Activated CD8-positive, alpha-beta T cell treated with anti-CD3 and anti-CD28 coated beads for 36 hours (primary cell): Measurements from ENCODE around the gene CDH18. TPM values are rescaled to one million over a fixed set of nuclear protein-coding genes. Genes with fewer than 3 reads are reported as not detected.

Source experiments
- ATAC-seq: fragments of 200-7000 bp; cut with Tn5 transposase; one replicate; pipeline ENCODE4 v1.10.0; 2021; ENCODE audit warnings: mild to moderate bottlenecking, moderate library complexity
- CTCF ChIA-PET: fragments of 350-600 bp; sonication (Branson Sonifier 250); formaldehyde crosslinking; loops from one replicate; lab custom pipeline; 2021; ENCODE audit warnings: antibody characterized with exemption; lab: Charles Lee
- POLR2A ChIA-PET: fragments of 350-600 bp; sonication (Branson Sonifier 250); formaldehyde crosslinking; loops from one replicate; lab custom pipeline; 2021; ENCODE audit warnings: antibody characterized with exemption; lab: Charles Lee
- DNase-seq: peaks from one replicate; pipeline ENCODE4 v3.0.0-alpha.2; 2020
- H3K27ac Mint-ChIP-seq: one replicate; pipeline ENCODE4 v1.8.0; 2021; ENCODE audit warnings: mild to moderate bottlenecking, mixed read lengths
- H3K27me3 Mint-ChIP-seq: one replicate; pipeline ENCODE4 v1.8.0; 2021; ENCODE audit warnings: mixed read lengths
- H3K36me3 Mint-ChIP-seq: one replicate; pipeline ENCODE4 v1.8.0; 2021; ENCODE audit warnings: low read depth, mixed read lengths
- H3K4me1 Mint-ChIP-seq: one replicate; pipeline ENCODE4 v1.8.0; 2021; ENCODE audit warnings: low read depth, mixed read lengths
- H3K4me3 Mint-ChIP-seq: one replicate; pipeline ENCODE4 v1.8.0; 2021; ENCODE audit warnings: mild to moderate bottlenecking, moderate library complexity, mixed read lengths
- H3K9me3 Mint-ChIP-seq: one replicate; pipeline ENCODE4 v1.8.0; 2021; ENCODE audit warnings: mixed read lengths
- CTCF ChIP-seq: fragments of 200-600 bp; IDR thresholded peaks from one replicate; pipeline ENCODE4 v1.8.0; 2022; ENCODE audit warnings: antibody characterized with exemption, mild to moderate bottlenecking
- intact Hi-C: fragments of 100-400 bp; cut with micrococcal nuclease; formaldehyde crosslinking; loops from one replicate; pipeline ENCODE4 v1.10.0; 2022
- total RNA-seq, 2 experiments: library from RNA; stranded (reverse); gene quantifications; one replicate each; pipeline ENCODE4 v1.2.3, GENCODE V29; 2021

Gene CDH18
- total RNA-seq, 2 experiments from 2014 or later: not detected

- Mint-ChIP-seq H3K36me3 (no peaks in the 10 kb centered on the region), H3K27ac (no peak overlapping the region), H3K4me3 (no peak overlapping the region), H3K9me3 (peaks cover 15% of the 10 kb centered on the region), H3K27me3 (no peaks in the 10 kb centered on the region), H3K4me1 (no peaks in the 10 kb centered on the region)
- no peak for TF ChIP-seq CTCF
- POLR2A ChIA-PET: no interaction called here
- CTCF ChIA-PET: no interaction called here
- intact Hi-C loops: no loop called here
- ATAC-seq (no peak), DNase-seq (no peak)
Measured at GRCh38 chr5:19771174-19771835, 216.7 kb downstream of the CDH18 start.

DNA sequence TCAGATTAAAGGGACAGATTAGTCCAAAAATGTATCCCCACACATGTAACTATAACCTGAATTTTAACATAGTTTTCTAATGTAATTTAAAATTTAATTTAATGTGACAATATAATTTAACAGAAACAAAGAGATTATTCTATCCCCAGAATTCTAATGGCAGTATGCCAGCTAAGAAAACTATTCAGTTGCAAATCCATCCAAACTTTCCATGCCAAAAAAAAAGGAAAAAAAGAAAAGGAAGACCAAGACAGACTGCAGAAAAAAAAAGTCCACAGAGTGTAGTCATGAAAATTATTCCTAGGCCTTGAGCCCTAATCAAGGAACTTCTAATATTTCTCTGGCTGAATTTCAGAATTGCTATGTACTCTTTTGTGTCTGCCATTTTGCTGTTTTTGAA is 217.6 kb downstream of the CDH18 start:
- DNase-seq (no peak), ATAC-seq (no peak)
- ChIA-PET POLR2A (no interaction called here), CTCF (no interaction called here)
- no peaks in the 10 kb centered on the region for H3K36me3 Mint-ChIP-seq
- no peak for TF ChIP-seq CTCF
- H3K4me1 Mint-ChIP-seq: no peaks in the 10 kb centered on the region
- peaks cover 13% of the 10 kb centered on the region for H3K9me3 Mint-ChIP-seq
- H3K27ac Mint-ChIP-seq: no peak overlapping the region
- no peak overlapping the region for H3K4me3 Mint-ChIP-seq
- intact Hi-C loops: no loop called here
- no peaks in the 10 kb centered on the region for H3K27me3 Mint-ChIP-seq

DNA sequence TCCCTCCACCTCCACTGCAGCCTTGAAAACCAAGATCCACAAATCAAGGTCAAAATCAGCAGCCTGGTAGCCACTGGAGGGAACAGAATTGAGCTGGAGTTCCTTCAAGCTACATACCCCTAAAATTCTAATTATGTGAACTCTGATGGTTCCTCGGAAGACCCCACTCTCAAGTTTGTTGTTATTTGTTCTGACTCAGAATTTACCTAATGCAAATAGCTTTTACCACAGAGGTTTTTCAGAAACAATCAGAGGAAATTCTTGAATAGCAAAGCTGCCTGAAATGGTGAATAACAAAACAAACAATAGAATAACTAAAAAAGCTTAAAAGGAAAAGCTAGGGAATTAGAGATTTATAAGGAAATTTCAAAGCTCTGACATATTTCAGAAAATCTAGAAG is 220.0 kb downstream of the CDH18 start:
- Mint-ChIP-seq H3K4me1 (no peaks in the 10 kb centered on the region), H3K4me3 (no peak overlapping the region), H3K36me3 (no peaks in the 10 kb centered on the region), H3K27me3 (no peaks in the 10 kb centered on the region), H3K27ac (no peak overlapping the region), H3K9me3 (peaks cover 18% of the 10 kb centered on the region)
- no peak for ATAC-seq
- CTCF ChIA-PET: no interaction called here
- no peak for TF ChIP-seq CTCF
- intact Hi-C loops: no loop called here
- no peak for DNase-seq
- POLR2A ChIA-PET: no interaction called here

DNA sequence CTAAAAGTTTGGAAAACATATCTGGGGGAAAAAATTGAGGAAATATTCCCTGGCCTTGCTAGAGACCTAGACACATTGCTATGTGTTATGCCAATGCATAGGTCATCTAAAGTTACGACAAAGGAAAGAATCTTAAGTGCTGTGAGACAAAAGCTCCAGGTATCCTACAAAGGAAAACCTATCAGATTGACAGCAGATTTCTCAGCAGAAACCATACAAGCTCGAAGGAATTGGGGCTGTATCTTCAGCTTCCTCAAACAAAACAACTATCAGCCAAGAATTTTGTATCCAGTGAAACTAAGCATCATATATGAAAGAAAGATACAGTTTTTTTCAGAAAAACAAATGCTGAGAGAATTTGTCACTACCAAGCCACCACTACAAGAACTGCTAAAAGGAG is 234.4 kb downstream of the CDH18 start:
- no peak for TF ChIP-seq CTCF
- CTCF ChIA-PET: no interaction called here
- H3K27me3 Mint-ChIP-seq: no peaks in the 10 kb centered on the region
- POLR2A ChIA-PET: no interaction called here
- ATAC-seq: no peak
- no peak overlapping the region for H3K27ac Mint-ChIP-seq
- H3K9me3 Mint-ChIP-seq: peaks cover 15% of the 10 kb centered on the region
- no peaks in the 10 kb centered on the region for H3K36me3 Mint-ChIP-seq
- no peaks in the 10 kb centered on the region for H3K4me1 Mint-ChIP-seq
- H3K4me3 Mint-ChIP-seq: no peak overlapping the region
- intact Hi-C loops: no loop called here
- no peak for DNase-seq

GRCh38 chr5:19751326-19751725 is 236.7 kb downstream of the CDH18 start:
- intact Hi-C loops: no loop called here
- H3K27me3 Mint-ChIP-seq: no peaks in the 10 kb centered on the region
- no peaks in the 10 kb centered on the region for H3K36me3 Mint-ChIP-seq

More at GRCh38 chr5:19751326-19751725, 236.7 kb downstream of the CDH18 start:
- ChIA-PET POLR2A (no interaction called here), CTCF (no interaction called here)
- Mint-ChIP-seq H3K27ac (no peak overlapping the region), H3K4me1 (no peaks in the 10 kb centered on the region), H3K4me3 (no peak overlapping the region), H3K9me3 (peaks cover 15% of the 10 kb centered on the region)
- ATAC-seq (no peak), DNase-seq (no peak)
- no peak for TF ChIP-seq CTCF
